Measurements from ENCODE around the gene LIMA1.
"Not testable (repeated sequence)": the region's sequence is repeated elsewhere in the genome, so short reads cannot be mapped to it uniquely, and the experiment has no call there.

Gene LIMA1

DNA sequence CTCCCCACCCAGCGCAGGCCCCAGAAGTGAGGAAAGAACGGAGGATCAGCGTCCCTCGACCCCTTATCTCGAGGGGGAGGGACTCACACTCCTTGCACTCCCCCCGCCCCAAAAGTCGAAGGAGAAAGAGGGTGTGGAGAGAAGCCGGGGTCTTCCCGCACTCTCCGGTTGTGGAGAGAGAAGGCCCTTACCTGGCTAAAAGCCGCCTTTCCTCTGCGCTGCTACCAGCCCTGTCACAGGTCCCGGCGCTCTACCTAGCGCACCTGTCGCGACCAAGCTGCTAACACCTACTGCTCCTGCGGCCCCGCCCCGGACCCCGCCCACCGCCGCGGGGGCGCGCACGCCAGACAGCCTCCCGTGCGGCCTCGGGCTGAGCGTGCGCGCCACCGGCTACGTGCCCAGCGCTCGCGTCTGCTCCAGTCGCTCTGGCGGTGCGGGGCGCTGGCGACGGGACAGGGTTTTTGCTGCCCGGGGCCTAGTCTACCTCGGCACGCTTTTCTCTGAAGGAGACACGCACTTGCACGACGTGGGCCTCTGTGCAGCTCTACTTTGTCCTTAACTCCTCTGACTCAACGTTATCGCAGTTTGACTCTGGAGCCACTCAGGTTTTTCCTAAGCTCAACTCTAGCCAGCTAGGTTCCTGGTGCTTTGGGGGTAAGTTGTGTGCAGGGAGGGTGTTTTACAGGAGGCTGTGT lies at the start of gene LIMA1:
Gene LIMA1 (minus strand): TSS at position 292 of the 695 bp plus-strand sequence. CDS start 34,769 bp downstream, outside the sequence.
- peak; percentile 94 for DNase-seq

DNA sequence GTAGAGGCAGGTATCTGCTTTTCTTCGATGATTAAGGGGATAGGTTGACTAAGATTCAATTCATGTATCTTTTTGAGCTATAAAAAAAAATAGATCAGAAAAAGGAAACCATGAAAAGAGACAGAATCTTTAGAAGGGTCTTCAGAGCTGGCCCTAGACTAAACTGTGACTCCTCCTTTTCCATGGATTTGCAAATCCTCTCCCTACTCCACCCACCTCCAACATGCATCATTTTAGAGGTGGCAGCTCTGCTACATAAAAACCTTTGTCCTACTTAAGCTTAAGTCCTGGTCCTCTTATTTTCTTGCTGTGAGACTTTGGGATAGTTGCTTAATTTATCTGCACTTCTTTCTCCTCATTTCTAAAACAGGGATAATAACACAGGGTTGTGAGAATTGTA lies 48.4 kb upstream of the LIMA1 start:
- no peak for DNase-seq

DNA sequence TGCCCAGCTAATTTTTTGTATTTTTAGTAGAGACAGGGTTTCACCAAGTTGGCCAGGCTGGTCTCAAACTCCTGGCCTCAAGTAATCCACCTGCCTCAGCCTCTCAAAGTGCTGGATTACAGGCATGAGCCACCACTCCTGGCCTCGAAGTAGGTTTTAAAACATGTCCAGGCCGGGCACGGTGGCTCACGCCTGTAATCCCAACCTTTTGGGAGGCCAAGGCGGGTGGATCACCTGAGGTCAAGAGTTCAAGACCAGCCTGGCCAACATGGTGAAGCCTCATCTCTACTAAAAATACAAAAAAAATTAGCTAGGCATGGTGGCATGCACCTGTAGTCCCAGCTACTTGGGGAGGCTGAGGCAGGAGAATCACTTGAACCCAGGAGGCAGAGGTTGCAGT lies 45.3 kb upstream of the LIMA1 start:
- not testable (repeated sequence) for DNase-seq

DNA sequence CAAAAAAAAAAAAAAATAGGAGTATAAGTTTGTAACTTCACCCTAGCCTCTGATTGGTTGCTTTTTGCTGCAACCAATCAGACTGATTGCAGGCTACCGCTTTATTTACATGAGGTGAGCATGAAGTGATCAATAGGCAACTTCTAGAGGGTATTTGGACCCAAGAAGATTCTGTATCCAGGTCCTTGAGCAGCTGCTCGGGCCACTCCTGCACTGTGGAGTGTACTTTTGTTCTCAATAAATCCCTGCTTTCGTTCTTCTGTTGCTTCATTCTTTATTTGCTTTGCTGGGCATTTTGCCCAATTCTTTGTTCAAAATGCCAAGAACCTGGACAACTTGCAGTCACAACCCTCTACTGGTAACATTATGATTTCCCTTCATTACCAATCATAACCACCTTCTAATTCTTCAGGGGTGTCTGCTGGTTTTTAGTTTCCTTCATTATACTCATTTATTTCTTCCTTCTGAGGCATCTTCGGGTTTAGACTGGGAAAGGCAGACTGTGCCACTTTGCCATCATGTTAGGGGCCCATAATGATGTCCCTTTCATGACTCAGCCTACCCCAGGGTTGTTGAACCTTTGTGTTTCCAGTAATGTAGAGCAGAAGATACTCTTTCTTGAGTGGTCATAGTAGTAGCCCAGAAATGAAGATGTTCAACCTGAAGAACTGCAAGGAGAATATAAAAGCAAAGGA lies 43.4 kb upstream of the LIMA1 start:
- DNase-seq = no peak

DNA sequence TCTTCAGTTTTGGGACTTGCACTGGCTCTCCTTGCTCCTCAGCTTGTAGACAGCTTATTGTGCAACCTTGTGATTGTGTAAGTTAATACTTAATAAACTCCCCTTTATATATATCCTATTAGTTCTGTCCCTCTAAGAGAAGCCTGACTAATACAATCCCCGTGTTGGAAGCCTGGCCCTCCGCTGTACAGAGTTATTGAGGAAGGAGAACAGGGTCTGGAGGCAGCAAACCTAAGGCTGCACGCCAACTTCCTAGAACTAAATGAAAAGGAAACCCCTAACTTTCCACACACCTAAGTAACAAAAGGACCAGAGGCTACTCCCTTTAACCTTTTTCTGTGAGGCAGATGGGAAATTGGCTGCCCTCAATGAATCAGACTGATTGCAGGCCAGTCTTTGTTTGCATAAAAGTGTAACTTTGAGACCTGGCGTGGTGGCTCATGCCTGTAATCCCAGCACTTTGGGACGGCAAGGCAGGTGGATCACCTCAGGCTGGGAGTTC lies 42.6 kb upstream of the LIMA1 start:
- DNase-seq = no peak

DNA sequence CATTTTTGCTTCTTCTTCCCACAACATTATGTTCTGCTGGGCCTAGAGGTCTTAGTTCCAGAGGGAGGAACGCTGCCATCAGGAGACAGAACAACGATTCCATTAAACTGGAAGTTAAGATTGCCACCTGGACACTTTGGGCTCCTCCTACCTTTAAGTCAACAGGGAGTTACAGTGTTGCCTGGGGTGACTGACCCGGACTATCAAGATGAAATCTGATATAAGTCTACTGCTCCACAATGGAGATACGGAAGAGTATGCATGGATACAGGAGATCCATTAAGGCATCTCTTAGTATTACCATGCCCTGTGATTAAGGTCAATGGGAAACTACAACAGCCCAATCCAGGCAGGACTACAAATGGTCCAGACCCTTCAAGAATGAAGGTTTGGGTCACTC lies 41.5 kb upstream of the LIMA1 start:
- not testable (repeated sequence) for DNase-seq

DNA sequence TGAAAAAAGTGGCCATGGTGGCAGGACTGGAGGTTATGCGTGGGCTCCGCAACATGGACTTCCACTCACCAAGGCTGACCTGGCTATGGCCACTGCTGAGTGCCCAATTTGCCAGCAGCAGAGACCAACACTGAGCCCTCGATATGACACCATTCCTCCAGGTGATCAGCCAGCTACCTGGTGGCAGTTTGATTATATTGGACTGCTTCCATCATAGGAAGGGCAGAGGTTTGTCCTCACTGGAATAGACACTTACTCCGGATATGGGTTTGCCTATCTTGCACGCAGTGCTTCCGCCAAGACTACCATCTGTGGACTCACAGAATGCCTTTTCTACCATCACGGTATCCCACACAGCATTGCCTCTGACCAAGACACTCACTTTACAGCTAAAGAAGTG lies 40.8 kb upstream of the LIMA1 start:
- DNase-seq = not testable (repeated sequence)

DNA sequence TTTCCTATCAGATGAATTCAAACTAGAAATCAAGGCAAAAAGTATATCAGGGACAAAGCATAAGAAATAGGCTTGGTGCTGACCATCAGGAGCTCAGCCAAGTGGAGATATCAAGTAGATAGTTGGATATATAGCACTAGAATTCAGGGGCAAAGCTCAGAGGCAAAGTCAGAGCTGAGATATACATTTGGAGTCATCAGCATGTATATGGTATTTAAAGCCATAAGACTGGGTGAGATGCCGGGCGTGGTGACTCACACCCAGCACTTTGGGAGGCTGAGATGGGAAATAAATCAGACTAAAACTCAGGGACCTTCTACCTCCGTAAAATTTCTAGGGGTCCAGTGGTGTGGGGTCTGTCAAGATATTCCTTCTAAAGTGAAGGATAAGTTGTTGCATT lies 38.9 kb upstream of the LIMA1 start:
- no peak for DNase-seq

DNA sequence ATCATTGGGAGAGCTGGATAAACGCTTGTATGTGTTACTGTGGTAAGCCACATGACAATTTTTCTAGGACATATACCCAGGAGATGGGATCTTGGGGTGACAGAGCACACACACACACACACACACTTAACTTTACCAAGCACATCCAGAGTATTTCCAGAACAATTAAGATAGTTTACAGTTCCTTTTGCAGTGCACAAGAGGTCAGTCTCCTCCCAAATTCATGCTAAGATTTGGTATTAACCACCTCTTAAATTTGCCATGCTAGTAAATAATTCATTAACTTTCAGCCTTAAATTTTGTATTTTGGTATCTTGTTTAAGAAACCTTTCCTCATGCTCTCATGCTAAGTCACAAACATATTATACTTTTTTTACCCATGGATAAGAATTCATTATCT lies 33.9 kb upstream of the LIMA1 start:
- DNase-seq = no peak

DNA sequence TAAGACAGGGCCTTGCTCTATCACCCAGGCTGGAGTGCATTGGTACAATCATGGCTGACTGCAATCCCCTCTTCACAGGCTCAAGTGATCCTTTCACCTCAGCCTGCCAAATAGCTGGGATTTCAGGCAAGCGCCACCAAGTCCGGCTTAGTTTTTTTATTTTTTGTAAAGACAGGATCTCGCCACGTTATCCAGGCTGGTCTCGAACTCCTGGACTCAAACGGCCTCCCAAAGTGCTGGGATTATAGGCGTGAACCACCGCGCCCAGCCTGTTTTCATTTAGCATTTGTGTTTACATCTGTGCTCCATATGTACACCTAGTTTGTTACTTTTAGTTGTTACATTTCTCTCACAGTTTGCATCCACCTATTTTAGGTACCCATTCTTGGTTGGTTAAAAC lies 32.5 kb upstream of the LIMA1 start:
- no peak for DNase-seq

DNA sequence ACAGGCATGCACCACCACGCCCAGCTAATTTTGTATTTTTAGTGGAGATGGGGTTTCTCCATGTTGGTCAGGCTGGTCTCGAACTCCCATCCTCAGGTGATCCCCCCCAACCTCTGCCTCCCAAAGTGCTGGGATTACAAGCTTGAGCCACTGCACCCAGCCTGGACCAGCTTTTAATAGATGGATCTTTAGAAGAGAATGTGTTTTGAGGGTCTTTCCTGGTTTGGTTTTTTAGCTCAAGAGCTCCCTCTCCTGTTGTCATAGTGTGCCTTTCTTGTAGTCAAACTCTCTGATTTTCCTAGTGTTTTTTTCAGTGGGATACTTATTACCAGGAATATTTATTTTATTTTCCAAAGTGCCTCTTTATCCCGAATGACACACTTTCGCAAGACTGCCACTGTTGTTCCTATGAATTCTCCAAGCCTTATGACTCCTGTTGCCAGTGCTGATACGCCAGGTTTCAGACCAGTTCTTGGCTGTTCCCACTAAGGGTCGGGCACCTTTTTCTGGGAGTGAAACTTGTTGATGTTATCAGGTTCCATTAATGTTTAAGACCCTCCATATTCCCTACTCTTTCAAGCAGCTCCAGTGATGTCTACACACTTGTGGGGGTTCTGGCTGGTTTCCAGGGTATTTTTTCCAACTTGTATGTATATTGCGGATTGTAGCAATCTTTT lies 31.5 kb upstream of the LIMA1 start:
- no peak for DNase-seq

DNA sequence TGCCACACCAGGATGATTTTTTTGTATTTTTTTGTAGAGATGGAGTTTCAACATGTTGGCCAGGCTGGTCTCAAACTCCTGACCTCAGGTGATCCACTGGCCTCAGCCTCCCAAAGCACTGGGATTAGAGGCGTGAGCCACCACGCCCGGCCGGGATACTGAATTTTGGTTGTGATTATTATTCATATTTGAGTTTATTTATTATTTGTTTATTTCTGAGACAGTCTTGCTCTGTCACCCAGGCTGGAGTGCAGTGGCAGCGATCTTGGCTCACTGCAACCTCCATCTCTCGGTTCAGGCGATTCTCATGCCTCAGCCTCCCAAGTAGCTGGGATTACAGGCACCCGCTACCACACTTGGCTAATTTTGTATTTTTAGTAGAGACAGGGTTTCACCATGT lies 30.7 kb upstream of the LIMA1 start:
- not testable (repeated sequence) for DNase-seq

DNA sequence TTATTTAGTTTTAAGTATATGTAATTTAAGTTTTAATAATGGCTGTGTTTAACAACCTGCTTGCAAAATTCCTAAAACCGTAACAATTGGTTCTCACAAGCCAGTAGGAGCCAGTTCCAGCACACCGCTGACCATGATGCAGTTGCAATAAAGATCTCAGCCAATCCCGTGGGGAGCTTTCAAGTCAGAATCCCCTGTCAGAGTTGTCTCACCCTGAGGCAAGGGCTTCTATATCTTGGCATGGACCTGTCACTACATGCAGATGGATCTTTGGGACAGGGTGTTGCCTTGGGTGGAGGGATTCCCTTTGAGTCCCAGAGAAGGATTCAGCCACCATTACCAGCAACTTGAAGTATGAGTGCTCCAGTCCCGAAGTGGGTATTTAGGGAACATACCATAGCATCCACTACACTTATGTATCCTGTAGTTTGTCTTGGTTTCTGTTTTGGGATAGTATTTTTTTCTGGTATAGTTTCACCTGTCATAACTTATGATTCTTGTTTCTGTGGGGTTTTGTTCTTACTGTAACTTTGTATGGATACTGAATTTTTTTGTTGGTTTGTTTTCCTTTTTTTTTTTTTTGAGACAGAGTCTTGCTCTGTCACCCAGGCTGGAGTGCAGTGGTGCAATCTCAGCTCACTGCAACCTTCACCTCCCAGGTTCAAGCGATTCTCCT lies 30.1 kb upstream of the LIMA1 start:
- DNase-seq = no peak

DNA sequence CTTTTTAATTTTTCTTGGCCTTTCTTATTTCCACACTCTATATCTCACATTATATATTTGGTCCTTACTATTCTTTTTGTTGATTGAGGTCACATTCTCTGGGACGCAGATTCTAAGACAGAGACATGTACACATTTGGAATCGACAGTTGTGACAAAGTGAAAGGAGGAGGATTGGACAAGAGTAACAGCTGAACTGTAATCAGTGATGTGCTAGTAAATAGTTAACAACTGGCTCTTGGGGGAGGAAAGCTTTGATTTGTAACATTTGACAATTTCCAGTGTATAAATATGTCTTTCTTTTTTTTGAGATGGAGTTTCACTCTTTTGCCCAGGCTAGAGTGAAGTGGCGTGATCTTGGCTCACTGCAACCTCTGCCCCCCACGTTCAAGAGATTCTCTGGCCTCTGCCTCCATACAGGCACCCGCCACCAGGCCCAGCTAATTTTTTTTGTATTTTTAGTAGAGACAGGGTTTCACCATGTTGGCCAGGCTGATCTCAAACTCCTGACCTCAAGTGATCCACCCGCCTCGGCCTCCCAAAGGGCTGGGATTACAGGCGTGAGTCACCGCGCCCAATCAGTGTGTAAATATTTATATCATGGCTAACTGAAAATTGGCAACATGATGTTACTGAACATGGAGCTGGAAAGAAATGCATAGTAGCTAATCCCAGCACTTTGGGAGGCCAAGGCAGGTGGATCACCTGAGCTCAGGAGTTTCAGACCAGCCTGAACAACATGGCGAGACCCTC lies 28.7 kb upstream of the LIMA1 start:
- not testable (repeated sequence) for DNase-seq

DNA sequence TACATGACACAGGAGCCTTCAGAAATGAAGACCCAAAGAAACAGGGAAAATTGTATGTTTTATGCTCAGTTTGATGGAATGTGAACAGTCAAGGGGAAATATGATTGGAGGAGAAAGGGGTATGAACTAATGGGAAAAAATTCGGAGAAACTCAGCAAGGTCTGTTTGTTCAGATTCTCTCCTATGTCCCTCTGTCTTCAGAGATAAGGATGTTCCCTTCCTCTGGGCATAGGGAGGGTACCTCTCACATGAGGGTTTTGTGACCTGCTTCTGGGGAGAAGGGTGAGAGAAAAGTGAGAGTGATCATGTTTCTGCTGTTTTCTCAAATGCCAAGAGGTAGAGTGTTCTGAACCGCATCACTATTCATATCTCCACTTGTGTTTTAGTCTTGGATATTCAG lies 26.6 kb upstream of the LIMA1 start:
- no peak for DNase-seq

DNA sequence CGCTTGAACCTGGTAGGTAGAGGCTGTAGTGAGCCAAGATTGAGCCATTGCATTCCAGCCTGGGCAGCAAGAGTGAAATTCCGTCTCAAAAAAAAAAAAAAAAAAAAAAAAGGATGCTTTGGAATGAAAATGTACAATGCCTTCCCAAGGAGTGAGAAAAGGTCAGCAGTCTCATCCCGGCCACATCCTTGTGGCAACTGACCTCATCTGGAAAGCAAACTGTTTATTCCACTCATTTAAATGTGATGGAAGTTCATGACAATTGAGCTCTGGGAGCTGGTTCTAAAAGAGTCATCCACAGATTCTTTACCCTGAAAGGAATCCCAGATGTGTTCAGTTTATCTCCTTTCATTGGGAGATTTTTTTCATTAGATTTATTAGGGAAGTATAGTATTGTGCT lies 19.4 kb upstream of the LIMA1 start:
- DNase-seq = no peak

DNA sequence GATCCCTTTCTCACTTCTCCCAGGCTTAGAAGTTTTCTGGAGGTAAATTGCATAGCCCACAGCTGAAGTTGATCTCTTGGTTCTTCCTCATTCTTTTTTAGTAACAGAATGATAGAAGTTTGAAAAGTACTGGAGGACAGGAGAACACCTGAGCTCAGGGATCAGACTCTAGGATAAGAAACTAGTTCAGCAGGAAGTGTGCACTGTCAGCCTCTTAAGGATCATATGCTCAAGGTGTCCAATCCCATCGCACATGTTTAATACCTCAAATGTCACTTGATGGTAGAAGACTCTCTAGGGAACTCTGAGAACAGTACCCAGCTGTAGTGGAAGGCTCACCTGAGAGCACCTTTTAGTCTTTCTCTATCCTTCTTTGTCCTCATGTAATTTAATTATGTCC lies 14.7 kb upstream of the LIMA1 start:
- DNase-seq = no peak

DNA sequence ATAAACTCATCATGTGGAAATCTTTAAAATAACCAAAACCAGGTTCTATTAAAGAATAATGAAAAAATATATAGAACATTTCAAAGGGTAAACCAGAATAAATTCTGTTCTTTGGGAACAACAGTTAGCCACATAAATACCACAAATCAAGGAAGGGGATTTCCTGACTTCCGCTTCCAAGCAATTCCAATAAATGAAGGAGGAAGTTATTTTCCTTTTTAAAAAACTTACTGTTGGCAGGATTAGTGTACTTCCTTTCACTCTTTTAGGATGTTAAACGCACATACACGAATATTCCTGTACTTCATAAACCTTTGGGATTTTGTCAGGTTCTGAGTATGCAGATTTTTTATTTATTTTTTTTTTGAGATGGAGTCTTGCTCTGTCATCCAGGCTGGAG lies 13.7 kb upstream of the LIMA1 start:
- DNase-seq = no peak

DNA sequence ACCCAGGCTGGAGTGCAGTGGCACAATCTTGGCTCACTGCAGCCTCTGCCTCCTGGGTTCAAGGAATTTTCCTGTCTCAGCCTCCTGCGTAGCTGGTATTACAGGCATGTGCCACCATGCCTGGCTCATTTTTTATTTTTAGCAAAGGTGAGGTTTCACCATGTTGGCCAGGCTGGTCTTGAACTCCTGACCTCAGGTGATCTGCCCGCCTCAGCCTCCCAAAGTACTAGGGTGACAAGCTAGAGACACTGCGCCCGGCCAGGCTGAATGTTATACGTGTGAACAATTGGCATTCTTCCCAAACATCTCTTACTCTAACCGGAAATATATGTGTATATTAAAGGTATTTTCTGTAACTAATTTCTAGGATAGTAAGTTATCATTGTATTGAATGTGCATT lies 13.2 kb upstream of the LIMA1 start:
- DNase-seq = no peak

DNA sequence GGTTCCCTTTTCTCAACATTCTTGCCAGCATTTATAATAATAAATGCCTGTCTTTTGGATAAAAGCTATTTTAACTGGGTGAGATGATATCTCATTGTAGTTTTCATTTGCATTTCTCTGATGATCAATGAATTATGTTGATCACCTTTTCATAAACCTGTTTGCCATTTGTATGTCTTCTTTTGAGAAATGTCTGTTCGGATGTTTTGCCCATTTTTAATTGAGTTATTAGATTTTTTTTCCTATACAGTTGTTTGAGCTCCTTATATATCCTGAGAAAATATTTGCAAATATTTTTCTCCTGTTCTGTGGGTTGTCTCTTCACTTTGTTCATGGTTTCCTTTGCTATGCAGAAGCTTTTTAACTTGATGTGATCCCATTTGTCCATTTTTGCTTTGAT lies 8.1 kb upstream of the LIMA1 start:
- DNase-seq = no peak

DNA sequence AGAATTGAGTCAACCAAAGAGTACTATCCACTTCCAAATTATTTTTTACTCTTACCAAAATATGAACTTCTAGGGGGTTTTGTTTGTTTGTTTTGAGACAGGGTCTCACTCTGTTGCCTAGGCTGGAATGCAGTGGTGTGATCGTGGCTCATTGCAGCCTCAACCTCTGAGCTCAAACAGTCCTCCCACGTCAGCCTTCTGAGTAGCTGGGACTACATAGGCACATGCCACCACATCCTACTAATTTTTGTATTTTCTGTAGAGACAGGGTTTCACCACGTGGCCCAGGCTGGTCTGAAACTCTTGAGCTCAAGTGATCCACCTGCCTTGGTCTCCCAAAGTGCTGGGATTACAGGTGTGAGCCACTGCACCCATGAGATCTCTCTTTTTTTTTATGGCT lies 7.4 kb upstream of the LIMA1 start:
- DNase-seq = not testable (repeated sequence)

DNA sequence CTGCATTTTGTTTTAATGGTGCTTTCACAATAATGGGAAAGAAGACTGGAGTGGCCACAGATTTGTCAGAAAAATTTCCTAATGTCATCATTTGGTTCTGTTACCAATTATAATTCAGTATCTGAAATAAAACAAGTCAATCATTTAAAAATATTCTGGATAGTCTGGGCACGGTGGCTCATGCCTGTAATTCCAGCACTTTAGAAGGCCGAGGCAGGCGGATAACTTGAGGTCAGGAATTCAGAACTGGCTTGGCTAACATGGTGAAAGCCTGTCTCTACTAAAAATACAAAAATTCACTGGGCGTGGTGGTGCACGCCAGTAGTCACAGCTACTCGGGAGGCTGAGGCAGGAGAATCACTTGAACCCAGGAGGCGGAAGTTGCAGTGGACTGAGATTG lies 4.0 kb upstream of the LIMA1 start:
- DNase-seq = no peak

DNA sequence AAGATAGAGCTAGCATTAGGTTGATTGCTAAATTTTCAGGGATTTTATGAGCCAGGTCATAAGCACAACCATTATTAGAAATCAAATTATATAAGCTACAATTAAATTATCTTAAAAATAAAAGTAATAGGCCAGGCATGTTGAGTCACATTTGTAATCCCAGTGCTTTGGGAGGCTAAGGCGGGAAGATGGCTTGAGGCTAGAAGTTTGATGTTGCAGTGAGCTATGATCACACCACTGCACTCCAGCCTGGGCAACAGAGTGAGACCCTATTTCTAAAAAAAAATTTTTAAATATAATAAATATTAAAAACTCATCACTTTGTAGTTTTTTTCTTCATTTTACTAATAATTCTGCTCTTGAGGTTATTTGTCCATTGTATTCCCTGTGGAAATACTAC lies 1.9 kb upstream of the LIMA1 start:
- DNase-seq = no peak

Data from stimulated activated CD4-positive, alpha-beta T cell treated with anti-CD3 and anti-CD28 coated beads, Interleukin-1b, Interleukin-23, amount 100 ng/mL, for 48 hours (primary cell).